GM18526 (cell line): Measurements from ENCODE around the gene SLC9A8.

Experiments used
- POLR2A ChIP-seq: IDR thresholded peaks from 3 replicates; pipeline ENCODE4 v1.6.1; 2011; ENCODE audit not compliant: insufficient read length; ENCODE audit errors: extremely low read depth

Gene SLC9A8

GRCh38 chr20:49799698-49800097 is 12.9 kb upstream of the SLC9A8 start:
- TF ChIP-seq POLR2A, result no peak

GRCh38 chr20:49803418-49803817 is 9.2 kb upstream of the SLC9A8 start:
- no peak for TF ChIP-seq POLR2A

GRCh38 chr20:49804364-49804763 is 8.3 kb upstream of the SLC9A8 start:
- TF ChIP-seq POLR2A, result no peak

GRCh38 chr20:49808753-49809152 is 3.9 kb upstream of the SLC9A8 start:
- no peak for TF ChIP-seq POLR2A

GRCh38 chr20:49809803-49810359 is 2.7 kb upstream of the SLC9A8 start:
- TF ChIP-seq POLR2A, result no peak

- TF ChIP-seq POLR2A, result no peak
Observed at GRCh38 chr20:49810491-49811190, 2.0 kb upstream of the SLC9A8 start.

- no peak for TF ChIP-seq POLR2A
Observed at GRCh38 chr20:49811825-49812506, 662 bp upstream of the SLC9A8 start.

GRCh38 chr20:49813305-49813974 is 812 bp downstream of the SLC9A8 start:
- no peak for TF ChIP-seq POLR2A

GRCh38 chr20:49814057-49814694 is 1.5 kb downstream of the SLC9A8 start:
- TF ChIP-seq POLR2A, result no peak

- TF ChIP-seq POLR2A, result no peak
Observed at GRCh38 chr20:49818816-49819215, 6.2 kb downstream of the SLC9A8 start.

GRCh38 chr20:49819702-49820101 is 7.1 kb downstream of the SLC9A8 start:
- TF ChIP-seq POLR2A, result no peak

- no peak for TF ChIP-seq POLR2A
Observed at GRCh38 chr20:49821381-49821780, 8.8 kb downstream of the SLC9A8 start.

- TF ChIP-seq POLR2A, result no peak
Observed at GRCh38 chr20:49821870-49822331, 9.3 kb downstream of the SLC9A8 start.

GRCh38 chr20:49823152-49823847 is 10.7 kb downstream of the SLC9A8 start:
- TF ChIP-seq POLR2A, result no peak

- TF ChIP-seq POLR2A, result no peak
Observed at GRCh38 chr20:49824206-49824605, 11.6 kb downstream of the SLC9A8 start.
